GM12892 (cell line): ENCODE data around the gene CORO6.

Experiments used
- POLR2A ChIP-seq: IDR thresholded peaks from 2 replicates; pipeline ENCODE4 v1.6.1; 2011; ENCODE audit warnings: low read depth, low read length, control low read depth
- POLR2AphosphoS5 ChIP-seq: IDR thresholded peaks from 2 replicates; pipeline ENCODE4 v1.6.1; 2011; ENCODE audit warnings: low read depth, low read length, control low read depth

DNA sequence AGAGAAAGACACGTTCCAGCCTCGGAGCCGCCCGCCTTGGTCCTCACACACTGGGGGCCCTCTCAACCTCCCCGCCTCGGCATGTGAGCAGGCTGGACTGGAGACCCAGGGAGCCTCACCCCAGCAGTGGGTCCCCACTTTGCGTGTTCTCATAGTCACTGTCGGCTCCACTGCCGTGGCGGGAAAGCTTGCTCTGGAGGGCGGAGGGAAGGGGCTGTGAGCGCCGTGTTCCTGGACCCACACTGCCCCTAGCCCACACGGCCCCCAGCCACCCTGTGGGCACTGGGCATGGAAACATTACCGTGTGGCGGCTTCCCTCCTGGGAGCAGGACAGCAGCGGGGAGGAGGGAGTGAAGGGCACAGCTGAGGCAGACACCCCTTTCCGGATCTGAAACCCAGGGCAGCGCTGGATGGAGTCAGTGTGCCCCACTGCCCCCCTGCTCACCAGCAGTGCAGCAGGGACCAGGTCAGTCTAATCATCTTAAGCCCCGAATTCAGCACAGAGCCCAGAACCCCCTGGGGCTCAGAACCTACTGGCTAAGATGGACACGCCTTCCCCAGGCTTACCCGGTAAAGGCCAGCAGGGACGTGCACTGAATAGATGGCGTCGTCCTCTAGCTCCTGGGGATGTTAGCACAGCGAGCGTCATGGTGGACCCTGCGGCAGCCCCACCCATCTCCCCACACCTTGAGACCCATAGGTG lies 47.0 kb downstream of the CORO6 start:
- TF ChIP-seq POLR2A: no peak
- no peak for TF ChIP-seq POLR2AphosphoS5
